ENCODE results near the gene ARID3C.

The ARID3C gene

GRCh38 chr9:34577400-34578240, 51.2 kb downstream of the ARID3C start:
- DNase-seq (ENCODE audit: low spot score): no peak

- no peak for DNase-seq (ENCODE audit: low spot score)
These were observed 52.1 kb downstream of the ARID3C start for GRCh38 chr9:34576597-34577399.

- no peak for DNase-seq (ENCODE audit: low spot score)
These were observed 52.8 kb downstream of the ARID3C start for GRCh38 chr9:34575862-34576596.

- no peak for DNase-seq (ENCODE audit: low spot score)
These were observed 53.6 kb downstream of the ARID3C start for GRCh38 chr9:34575241-34575640.

- no peak for DNase-seq (ENCODE audit: low spot score)
These were observed 54.3 kb downstream of the ARID3C start for GRCh38 chr9:34574571-34574970.

- no peak for DNase-seq (ENCODE audit: low spot score)
These were observed 55.1 kb downstream of the ARID3C start for GRCh38 chr9:34573599-34574325.

- no peak for DNase-seq (ENCODE audit: low spot score)
These were observed 56.2 kb downstream of the ARID3C start for GRCh38 chr9:34572628-34573027.

GRCh38 chr9:34572092-34572491, 56.8 kb downstream of the ARID3C start:
- no peak for DNase-seq (ENCODE audit: low spot score)

- DNase-seq (ENCODE audit: low spot score): no peak
These were observed 57.4 kb downstream of the ARID3C start for GRCh38 chr9:34571481-34571810.

Measured in COLO829 (cell line).